Keratinocyte (primary cell): ENCODE measurements around the gene GRIA3. TPM values are rescaled to one million over a fixed set of nuclear protein-coding genes. Genes with fewer than 3 reads are reported as not detected.
"Not testable (repeated sequence)": the region's sequence is repeated elsewhere in the genome, so short reads cannot be mapped to it uniquely, and the experiment has no call there.

Source experiments
- DNase-seq: peaks from one replicate; pipeline ENCODE4 v3.0.0-alpha.2; 2011; ENCODE audit warnings: low read depth, missing footprints, low spot score
- FAIRE-seq: peaks from 2 replicates; lab custom pipeline; 2011; peaks lifted over from hg19 to GRCh38; lab: Jason Lieb, UNC
- H2AFZ ChIP-seq: 2 replicates; pipeline ENCODE4 v1.6.0; 2012; ENCODE audit warnings: low read length, control low read depth, inconsistent platforms; ENCODE audit not compliant: control insufficient read depth
- H3K27ac ChIP-seq: 2 replicates; pipeline ENCODE4 v1.5.1; 2011; ENCODE audit warnings: low read length; ENCODE audit not compliant: control insufficient read depth, insufficient read depth
- H3K27me3 ChIP-seq: 3 replicates; pipeline ENCODE4 v1.6.0; 2011; ENCODE audit warnings: low read length; ENCODE audit not compliant: control insufficient read depth, insufficient read depth; ENCODE audit errors: extremely low read depth
- H3K36me3 ChIP-seq, 2 experiments: 2 replicates in 1 of 2; 3 replicates in 1 of 2; pipeline ENCODE4 v1.5.1; 2011; ENCODE audit warnings: low read length in 2 of 2, mild to moderate bottlenecking in 1 of 2; ENCODE audit not compliant: control insufficient read depth in 2 of 2, insufficient read depth in 2 of 2; ENCODE audit errors: extremely low read depth in 1 of 2
- H3K4me1 ChIP-seq: 3 replicates; pipeline ENCODE4 v1.5.1; 2011; ENCODE audit warnings: low read length; ENCODE audit not compliant: control insufficient read depth, insufficient read depth; ENCODE audit errors: extremely low read depth
- H3K4me2 ChIP-seq: 3 replicates; pipeline ENCODE4 v1.6.0; 2011; ENCODE audit warnings: low read depth, low read length; ENCODE audit not compliant: control insufficient read depth, insufficient read depth; ENCODE audit errors: extremely low read depth
- H3K4me3 ChIP-seq, 3 experiments: fragments of 200-600 bp in 1 of 3; sonication (generic) in 1 of 3; 2 replicates in 2 of 3; 3 replicates in 1 of 3; pipeline ENCODE4 v1.5.1; 2011 to 2016; ENCODE audit warnings: low read length in 3 of 3, mild to moderate bottlenecking in 3 of 3, control low read depth in 2 of 3, inconsistent platforms in 1 of 3, low read depth in 1 of 3, mixed read lengths in 1 of 3, mixed run types in 1 of 3, moderate library complexity in 1 of 3; ENCODE audit not compliant: control insufficient read depth in 2 of 3, insufficient read depth in 2 of 3; ENCODE audit errors: extremely low read depth in 1 of 3
- H3K79me2 ChIP-seq: 2 replicates; pipeline ENCODE4 v1.6.0; 2012; ENCODE audit warnings: low read length; ENCODE audit not compliant: control insufficient read depth, insufficient read depth
- H3K9ac ChIP-seq: 3 replicates; pipeline ENCODE4 v1.6.0; 2011; ENCODE audit warnings: low read length; ENCODE audit not compliant: control insufficient read depth, insufficient read depth; ENCODE audit errors: extremely low read depth
- H3K9me1 ChIP-seq: 3 replicates; pipeline ENCODE4 v1.6.0; 2011; ENCODE audit warnings: low read length; ENCODE audit not compliant: control insufficient read depth, insufficient read depth; ENCODE audit errors: extremely low read depth
- H3K9me3 ChIP-seq: 2 replicates; pipeline ENCODE4 v1.5.1; 2012; ENCODE audit warnings: low read depth, low read length; ENCODE audit not compliant: control insufficient read depth
- H4K20me1 ChIP-seq: 3 replicates; pipeline ENCODE4 v1.6.0; 2011; ENCODE audit warnings: low read length; ENCODE audit not compliant: control insufficient read depth, insufficient read depth; ENCODE audit errors: extremely low read depth
- CTCF ChIP-seq, 3 experiments: IDR thresholded peaks in 1 of 3; conservative IDR thresholded peaks in 1 of 3; optimal IDR thresholded peaks in 1 of 3; 2 replicates in 2 of 3; 3 replicates in 1 of 3; pipeline versions ENCODE3 to v1.5.1; 2011; ENCODE audit warnings: low read length in 3 of 3, mild to moderate bottlenecking in 3 of 3, moderate library complexity in 2 of 3, control low read depth in 1 of 3, inconsistent platforms in 1 of 3; ENCODE audit not compliant: insufficient read depth in 2 of 3; ENCODE audit errors: extremely low read depth in 1 of 3
- EZH2 ChIP-seq: IDR thresholded peaks from one replicate; pipeline ENCODE4 v1.6.1; 2012; ENCODE audit warnings: inconsistent platforms, mild to moderate bottlenecking, low read length, moderate library complexity
- dilution Hi-C: fragments of 300-500 bp; cut with MboI; formaldehyde crosslinking; loops from one replicate; pipeline ENCODE4 v1.7.0; 2020; ENCODE audit warnings: low sequenced_read_pairs; ENCODE audit not compliant: extremely low pct_ligation_motif_present
- polyA plus RNA-seq, 5 experiments: library from polyadenylated mRNA; depleted of rRNA in 3 of 5; stranded (reverse) in 3 of 5; stranded (forward) in 1 of 5; unstranded in 1 of 5; fragments of >200 nt; gene quantifications; 1 replicate in 1 of 5; 2 replicates in 3 of 5; 3 replicates in 1 of 5; pipeline versions ENCODE4 v1.2.1 to v1.2.3, GENCODE V29; 2011 to 2012; ENCODE audit warnings: missing spikeins in 2 of 5, low read depth in 1 of 5, low replicate concordance in 1 of 5

GRIA3 gene
- polyA plus RNA-seq, 1 donor (not counting 4 experiments of a cell fraction or from before 2014, with no cell fraction given) = not detected

- no peaks in the 10 kb centered on the region for H3K27me3 ChIP-seq
- H3K36me3 ChIP-seq = no peaks in the 10 kb centered on the region
- H3K4me2 ChIP-seq = no peak overlapping the region
- H3K79me2 ChIP-seq = no peaks in the 10 kb centered on the region
- dilution Hi-C loops = no loop called here
- no peaks in the 10 kb centered on the region for H3K9me1 ChIP-seq
- H3K27ac ChIP-seq = no peak overlapping the region
- no peak for FAIRE-seq
- H3K4me3 ChIP-seq = no peak overlapping the region
- no peaks in the 10 kb centered on the region for H3K9me3 ChIP-seq
- DNase-seq = no peak
- no peaks in the 10 kb centered on the region for H3K4me1 ChIP-seq
- no peak overlapping the region for H2AFZ ChIP-seq
- H4K20me1 ChIP-seq = no peaks in the 10 kb centered on the region
- TF ChIP-seq EZH2 (no peak), CTCF (optimal IDR thresholded peaks at IDR 0.05 in 1 of 3, IDR thresholded peaks at IDR 0.05 in 1 of 3, conservative IDR thresholded peaks at IDR 0.05 in 1 of 3; ENCODE audit: extremely low read depth in 1 of 3, insufficient read depth in 2 of 3, low read length in 3 of 3) (no peak)
- H3K9ac ChIP-seq = no peak overlapping the region
These were observed 252.5 kb downstream of the GRIA3 start for GRCh38 chrX:123436512-123437136.

GRCh38 chrX:123439926-123440325 is 255.8 kb downstream of the GRIA3 start:
- dilution Hi-C loops = not testable (repeated sequence)

GRCh38 chrX:123442764-123443163 is 258.7 kb downstream of the GRIA3 start:
- Histone ChIP-seq H3K9me1 (no peaks in the 10 kb centered on the region), H3K36me3 (no peaks in the 10 kb centered on the region), H3K4me3 (no peak overlapping the region), H3K9ac (no peak overlapping the region), H3K4me2 (no peak overlapping the region), H4K20me1 (no peaks in the 10 kb centered on the region), H3K9me3 (no peaks in the 10 kb centered on the region), H3K27me3 (no peaks in the 10 kb centered on the region), H2AFZ (no peak overlapping the region), H3K79me2 (no peaks in the 10 kb centered on the region), H3K4me1 (no peaks in the 10 kb centered on the region), H3K27ac (no peak overlapping the region)
- DNase-seq = no peak
- dilution Hi-C loops = no loop called here
- no peak for FAIRE-seq
- no peak for TF ChIP-seq EZH2
- no peak for TF ChIP-seq CTCF (optimal IDR thresholded peaks at IDR 0.05 in 1 of 3, IDR thresholded peaks at IDR 0.05 in 1 of 3, conservative IDR thresholded peaks at IDR 0.05 in 1 of 3; ENCODE audit: extremely low read depth in 1 of 3, insufficient read depth in 2 of 3, low read length in 3 of 3)

More at GRCh38 chrX:123439926-123440325, 255.8 kb downstream of the GRIA3 start:
- not testable (repeated sequence) for H3K9me1 ChIP-seq, H3K27me3 ChIP-seq, H3K4me2 ChIP-seq, H3K79me2 ChIP-seq, H3K9ac ChIP-seq, H3K36me3 ChIP-seq, H2AFZ ChIP-seq, H3K4me1 ChIP-seq, H3K4me3 ChIP-seq, H4K20me1 ChIP-seq, H3K9me3 ChIP-seq, DNase-seq, H3K27ac ChIP-seq, FAIRE-seq
